CD14-positive monocyte (primary cell): ENCODE data around the gene HECTD4. TPM values are rescaled to one million over a fixed set of nuclear protein-coding genes. Genes with fewer than 3 reads are reported as not detected.

ENCODE experiments used
- DNase-seq, 3 donors: peaks; one replicate each; pipeline ENCODE4 v3.0.0-alpha.2; 2011 to 2022
- H2AFZ ChIP-seq: 2 replicates; pipeline ENCODE4 v1.6.0; 2012; ENCODE audit warnings: mild to moderate bottlenecking, low read depth, low read length, inconsistent platforms; ENCODE audit not compliant: insufficient read depth, poor library complexity, severe bottlenecking
- H3K27ac ChIP-seq, 2 donors: 1 replicate in 1 of 2; 2 replicates in 1 of 2; pipeline ENCODE4 v1.5.1; 2012 to 2013; ENCODE audit warnings: low read length in 2 of 2, control low read depth in 1 of 2, inconsistent platforms in 1 of 2, low read depth in 1 of 2, mild to moderate bottlenecking in 1 of 2
- H3K27me3 ChIP-seq, 2 donors: one replicate each; pipeline versions ENCODE4 v1.6.0 to v1.6.1; 2011 to 2013; ENCODE audit warnings: low read length in 2 of 2; ENCODE audit not compliant: control insufficient read depth in 2 of 2, insufficient read depth in 2 of 2
- H3K36me3 ChIP-seq, 2 donors: replicated peaks in 1 of 2; 1 replicate in 1 of 2; 2 replicates in 1 of 2; pipeline versions ENCODE4 v1.5.1 to v1.6.1; 2012 to 2013; ENCODE audit warnings: low read length in 2 of 2, control low read depth in 1 of 2, inconsistent platforms in 1 of 2, mild to moderate bottlenecking in 1 of 2; ENCODE audit not compliant: insufficient read depth in 2 of 2, control insufficient read depth in 1 of 2
- H3K4me1 ChIP-seq, 2 donors: 1 replicate in 1 of 2; 2 replicates in 1 of 2; pipeline versions ENCODE4 v1.5.1 to v1.6.1; 2012 to 2013; ENCODE audit warnings: low read length in 2 of 2, control low read depth in 1 of 2, inconsistent platforms in 1 of 2, mild to moderate bottlenecking in 1 of 2, moderate library complexity in 1 of 2; ENCODE audit not compliant: insufficient read depth in 2 of 2, control insufficient read depth in 1 of 2
- H3K4me2 ChIP-seq: replicated peaks from 2 replicates; pipeline ENCODE3; 2012; ENCODE audit warnings: low read length, moderate library complexity, mild to moderate bottlenecking; ENCODE audit not compliant: poor library complexity, severe bottlenecking; ENCODE audit errors: extremely low read depth
- H3K4me3 ChIP-seq, 3 experiments: fragments of 200-600 bp in 1 of 3; sonication (generic) in 1 of 3; replicated peaks in 1 of 3; 1 replicate in 2 of 3; 2 replicates in 1 of 3; pipeline ENCODE4 v1.5.1; 2011 to 2013; ENCODE audit warnings: low read length in 3 of 3, mild to moderate bottlenecking in 3 of 3, control low read depth in 2 of 3, low read depth in 2 of 3, inconsistent platforms in 1 of 3, moderate library complexity in 1 of 3
- H3K79me2 ChIP-seq: 2 replicates; pipeline ENCODE4 v1.6.0; 2012; ENCODE audit warnings: mild to moderate bottlenecking, control low read depth, inconsistent platforms, low read length, moderate library complexity; ENCODE audit not compliant: insufficient read depth
- H3K9ac ChIP-seq: 2 replicates; pipeline ENCODE4 v1.6.0; 2017; ENCODE audit warnings: low read length, mild to moderate bottlenecking; ENCODE audit not compliant: insufficient read depth, poor library complexity, severe bottlenecking
- H3K9me3 ChIP-seq, 2 donors: replicated peaks in 1 of 2; 1 replicate in 1 of 2; 2 replicates in 1 of 2; pipeline versions ENCODE4 v1.5.1 to v1.6.1; 2012 to 2013; ENCODE audit warnings: low read length in 2 of 2, control low read depth in 1 of 2; ENCODE audit not compliant: control insufficient read depth in 1 of 2, insufficient read depth in 1 of 2
- H4K20me1 ChIP-seq: 2 replicates; pipeline ENCODE4 v1.6.0; 2012; ENCODE audit warnings: mild to moderate bottlenecking, low read length, control low read depth, moderate library complexity; ENCODE audit not compliant: insufficient read depth
- H3K27ac Mint-ChIP-seq, 7 donors: one replicate each; pipeline ENCODE4 v1.8.0; 2020; ENCODE audit warnings: mild to moderate bottlenecking in 7 of 7, mixed read lengths in 7 of 7, moderate library complexity in 6 of 7, inconsistent platforms in 2 of 7
- H3K27me3 Mint-ChIP-seq, 3 donors: one replicate each; pipeline ENCODE4 v1.8.0; 2021 to 2022; ENCODE audit warnings: low read depth in 3 of 3, mild to moderate bottlenecking in 3 of 3, mixed read lengths in 3 of 3, moderate library complexity in 3 of 3, inconsistent platforms in 1 of 3
- H3K36me3 Mint-ChIP-seq, 2 donors: one replicate each; pipeline ENCODE4 v1.8.0; 2020; ENCODE audit warnings: mixed read lengths in 2 of 2, inconsistent platforms in 1 of 2, mild to moderate bottlenecking in 1 of 2
- H3K4me1 Mint-ChIP-seq: one replicate; pipeline ENCODE4 v1.8.0; 2020; ENCODE audit warnings: mild to moderate bottlenecking, mixed read lengths
- H3K4me3 Mint-ChIP-seq, 2 donors: one replicate each; pipeline ENCODE4 v1.8.0; 2020; ENCODE audit warnings: mild to moderate bottlenecking in 2 of 2, mixed read lengths in 2 of 2, moderate library complexity in 1 of 2
- H3K9me3 Mint-ChIP-seq, 7 donors: one replicate each; pipeline ENCODE4 v1.8.0; 2020 to 2022; ENCODE audit warnings: mixed read lengths in 7 of 7, mild to moderate bottlenecking in 6 of 7, moderate library complexity in 6 of 7, inconsistent platforms in 2 of 7
- WGBS: methylation state at CpG from one replicate; pipeline ENCODE4 v1.1.5; 2013; ENCODE audit warnings: missing lambda C conversion rate; ENCODE audit not compliant: insufficient coverage; 5-methylcytosine and 5-hydroxymethylcytosine counted together
- intact Hi-C, 2 donors: fragments of 100-400 bp; cut with micrococcal nuclease; formaldehyde crosslinking; loops; one replicate each; pipeline versions ENCODE4 v1.15.0 to v1.15.1; 2023
- polyA plus RNA-seq, 3 donors: library from polyadenylated mRNA; depleted of rRNA in 1 of 3; unstranded in 2 of 3; stranded (reverse) in 1 of 3; fragments of 300-500 nt in 2 of 3; fragments of >200 nt in 1 of 3; fragmentation: Illumina TruSeq in 2 of 3; gene quantifications; 1 replicate in 2 of 3; 2 replicates in 1 of 3; pipeline ENCODE4 v1.2.3, GENCODE V29; 2012 to 2021
- TF ChIP-seq, protein P1 (sequence below): fragments of 200-600 bp; IDR thresholded peaks from one replicate; pipeline ENCODE4 v1.8.0; 2022; ENCODE audit warnings: antibody characterized with exemption, mild to moderate bottlenecking

Gene HECTD4
- polyA plus RNA-seq, 3 donors, result 0.73 to 18.3 (median 2.4) TPM

DNA sequence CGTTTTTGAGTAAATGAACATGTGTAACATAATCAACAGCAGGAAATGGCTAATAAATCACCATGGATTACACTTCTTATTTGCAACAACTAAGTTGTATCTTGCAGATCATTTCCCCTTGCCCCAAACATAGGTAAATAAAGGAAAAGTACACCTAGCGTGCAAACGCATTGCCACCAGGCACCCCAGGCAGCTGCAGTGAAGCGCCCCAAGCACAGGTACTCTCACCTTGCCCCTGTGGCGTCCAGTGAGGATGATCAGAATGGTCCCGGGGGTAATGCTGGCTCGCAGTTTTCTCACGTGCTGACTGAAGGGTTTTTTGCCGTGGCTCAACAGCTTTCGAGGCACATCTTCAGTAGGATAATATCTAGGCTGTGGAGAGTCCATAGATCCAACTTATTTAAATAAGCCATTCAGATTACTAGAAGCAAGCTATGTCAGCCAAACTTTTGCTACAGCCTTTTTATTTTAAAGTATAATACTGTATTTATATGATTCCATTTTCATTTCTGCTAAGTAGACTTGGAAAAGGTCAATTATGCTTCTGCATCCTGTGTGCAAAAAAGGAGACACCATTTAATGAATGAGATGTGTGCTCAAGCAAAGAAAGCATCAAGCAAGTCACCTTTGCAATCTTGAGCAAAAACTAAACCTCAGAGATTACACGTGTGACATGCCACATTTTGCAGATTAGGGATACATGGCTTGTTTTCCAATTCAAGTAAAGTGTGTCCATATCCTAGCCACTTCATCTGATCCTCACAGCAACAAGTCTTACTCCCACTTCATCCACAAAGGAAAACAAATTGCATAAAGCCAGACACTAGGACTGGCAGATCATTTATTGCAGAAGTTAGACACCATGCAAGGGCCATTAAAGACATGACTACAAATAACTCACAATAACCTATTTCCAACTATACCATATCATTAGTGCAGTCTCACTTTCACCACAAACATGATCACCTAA is 24.6 kb upstream of the HECTD4 start:
- no peak overlapping the region for H3K27ac Mint-ChIP-seq
- no peaks in the 10 kb centered on the region for H3K9me3 Mint-ChIP-seq
- Histone ChIP-seq H4K20me1 (peaks cover 40% of the 10 kb centered on the region), H3K9me3 (no peaks in the 10 kb centered on the region), H3K27ac (no peak overlapping the region), H3K4me1 (peaks cover 9 to 17% of the 10 kb centered on the region in 2 donors), H3K79me2 (peaks cover 19% of the 10 kb centered on the region), H3K9ac (no peak overlapping the region), H3K4me2 (no peak overlapping the region), H3K36me3 (peaks cover 40 to 43% of the 10 kb centered on the region in 2 donors), H2AFZ (no peak overlapping the region), H3K4me3 (no peak overlapping the region), H3K27me3 (no peaks in the 10 kb centered on the region)
- TF ChIP-seq, protein P1, sequence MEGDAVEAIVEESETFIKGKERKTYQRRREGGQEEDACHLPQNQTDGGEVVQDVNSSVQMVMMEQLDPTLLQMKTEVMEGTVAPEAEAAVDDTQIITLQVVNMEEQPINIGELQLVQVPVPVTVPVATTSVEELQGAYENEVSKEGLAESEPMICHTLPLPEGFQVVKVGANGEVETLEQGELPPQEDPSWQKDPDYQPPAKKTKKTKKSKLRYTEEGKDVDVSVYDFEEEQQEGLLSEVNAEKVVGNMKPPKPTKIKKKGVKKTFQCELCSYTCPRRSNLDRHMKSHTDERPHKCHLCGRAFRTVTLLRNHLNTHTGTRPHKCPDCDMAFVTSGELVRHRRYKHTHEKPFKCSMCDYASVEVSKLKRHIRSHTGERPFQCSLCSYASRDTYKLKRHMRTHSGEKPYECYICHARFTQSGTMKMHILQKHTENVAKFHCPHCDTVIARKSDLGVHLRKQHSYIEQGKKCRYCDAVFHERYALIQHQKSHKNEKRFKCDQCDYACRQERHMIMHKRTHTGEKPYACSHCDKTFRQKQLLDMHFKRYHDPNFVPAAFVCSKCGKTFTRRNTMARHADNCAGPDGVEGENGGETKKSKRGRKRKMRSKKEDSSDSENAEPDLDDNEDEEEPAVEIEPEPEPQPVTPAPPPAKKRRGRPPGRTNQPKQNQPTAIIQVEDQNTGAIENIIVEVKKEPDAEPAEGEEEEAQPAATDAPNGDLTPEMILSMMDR, result no peak
- H3K4me3 Mint-ChIP-seq, result no peak overlapping the region
- peaks cover 42 to 46% of the 10 kb centered on the region in 2 donors for H3K36me3 Mint-ChIP-seq
- intact Hi-C loops, result loop anchor here (5.0 kb wide), 2 partner anchors 275 to 565 kb away; partner anchors contain the start of gene MAPKAPK5 (in 1 of the 2)
- 95% methylated on average over 3 of the region's 11 CpGs for WGBS
- H3K27me3 Mint-ChIP-seq, result no peaks in the 10 kb centered on the region
- no peak for DNase-seq
- H3K4me1 Mint-ChIP-seq, result peaks cover 21% of the 10 kb centered on the region

DNA sequence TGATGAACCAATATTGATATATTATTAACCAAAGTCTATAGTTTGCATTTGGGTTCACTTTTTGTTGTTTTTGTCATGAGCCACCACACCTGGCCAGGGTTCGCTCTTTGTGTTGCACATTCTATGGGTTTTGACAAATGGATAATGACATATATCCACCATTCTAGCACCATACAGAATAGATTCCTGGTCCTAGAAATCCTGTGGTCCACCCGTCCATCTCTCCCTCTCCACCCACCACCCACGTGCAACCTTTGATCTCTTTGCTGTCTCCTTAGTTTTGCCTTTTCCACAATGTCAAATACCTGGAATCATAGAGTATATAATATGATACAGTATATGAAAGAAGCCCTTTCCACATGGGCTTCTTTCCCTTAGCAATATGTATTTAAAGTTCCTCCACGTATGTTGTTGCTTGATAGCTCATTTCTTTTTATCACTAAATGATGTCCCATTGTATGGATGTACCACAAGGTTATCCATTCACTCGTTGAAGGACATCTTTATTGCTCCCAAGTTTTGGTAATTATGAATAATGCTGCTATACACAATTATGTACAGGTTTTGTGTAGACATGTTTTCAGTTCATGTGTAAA is 19.8 kb upstream of the HECTD4 start:
- no CpG with 5 or more reads among the region's 5 CpGs for WGBS
- Histone ChIP-seq H3K4me2 (no peak overlapping the region), H2AFZ (no peak overlapping the region), H3K4me3 (no peak overlapping the region), H3K36me3 (peaks cover 28 to 31% of the 10 kb centered on the region in 2 donors), H3K9me3 (no peaks in the 10 kb centered on the region), H3K4me1 (no peaks in the 10 kb centered on the region), H3K27ac (no peak overlapping the region), H3K9ac (no peak overlapping the region), H4K20me1 (peaks cover 28% of the 10 kb centered on the region), H3K79me2 (no peaks in the 10 kb centered on the region), H3K27me3 (no peaks in the 10 kb centered on the region)
- H3K27me3 Mint-ChIP-seq, result peaks cover 1 to 4% (median 2%) of the 10 kb centered on the region in 3 donors
- TF ChIP-seq, protein P1, result no peak
- no peak for DNase-seq
- H3K4me3 Mint-ChIP-seq, result no peak overlapping the region
- peaks cover 27 to 32% of the 10 kb centered on the region in 2 donors for H3K36me3 Mint-ChIP-seq
- intact Hi-C loops, result no loop called here
- H3K4me1 Mint-ChIP-seq, result peaks cover under 1% of the 10 kb centered on the region
- no peaks in the 10 kb centered on the region for H3K9me3 Mint-ChIP-seq
- H3K27ac Mint-ChIP-seq, result no peak overlapping the region
